KOPT-K1 (cell line): ENCODE measurements around the gene TUBA3C.

Experiments
- H3K27ac ChIP-seq: fragments of 200-600 bp; sonication (generic); 2 replicates; pipeline ENCODE4 v1.5.1; 2016; ENCODE audit warnings: antibody characterized with exemption, mild to moderate bottlenecking, low read depth, low read length; ENCODE audit not compliant: poor library complexity, severe bottlenecking
- H3K36me3 ChIP-seq: fragments of 200-600 bp; sonication (generic); 2 replicates; pipeline ENCODE4 v1.5.1; 2017; ENCODE audit warnings: antibody characterized with exemption, mild to moderate bottlenecking, low read length, moderate library complexity; ENCODE audit not compliant: insufficient read depth
- H3K9me3 ChIP-seq: fragments of 200-600 bp; sonication (generic); 2 replicates; pipeline ENCODE4 v1.5.1; 2017; ENCODE audit warnings: antibody characterized with exemption, low read length, mild to moderate bottlenecking; ENCODE audit not compliant: insufficient read depth, poor library complexity, severe bottlenecking

Gene TUBA3C

DNA sequence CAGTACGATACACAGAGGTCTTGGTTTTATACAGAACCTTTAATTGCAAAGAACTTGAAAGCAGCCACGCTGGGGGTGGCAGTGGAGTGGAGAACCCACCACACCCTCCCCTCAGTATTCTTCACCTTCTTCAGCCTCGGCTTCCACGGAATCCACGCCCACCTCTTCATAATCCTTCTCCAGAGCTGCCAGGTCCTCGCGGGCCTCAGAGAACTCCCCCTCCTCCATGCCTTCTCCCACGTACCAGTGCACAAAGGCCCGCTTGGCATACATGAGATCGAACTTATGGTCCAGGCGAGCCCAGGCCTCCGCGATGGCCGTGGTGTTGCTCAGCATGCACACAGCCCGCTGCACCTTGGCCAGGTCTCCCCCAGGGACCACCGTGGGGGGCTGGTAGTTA lies 7.9 kb downstream of the TUBA3C start:
- Histone ChIP-seq H3K27ac (no peak overlapping the region), H3K9me3 (no peaks in the 10 kb centered on the region)

DNA sequence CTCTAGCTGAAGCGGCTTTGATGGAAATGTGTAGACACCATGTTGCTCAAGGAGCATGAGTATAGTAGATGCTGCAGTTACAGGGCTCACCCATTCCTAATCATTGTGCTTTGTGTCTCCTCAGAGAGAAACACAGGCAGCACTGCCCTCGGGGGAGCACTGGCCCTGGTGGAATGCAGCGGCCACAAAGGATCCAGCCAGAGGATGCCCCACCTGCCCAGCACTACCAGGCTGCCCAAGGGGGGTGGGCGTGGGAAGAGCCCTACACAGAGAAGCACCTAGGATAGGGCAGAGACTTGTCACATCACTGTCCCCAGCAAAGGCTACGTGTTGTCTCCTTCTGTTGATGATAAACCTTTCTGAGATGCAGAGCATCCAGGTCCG lies 9.0 kb downstream of the TUBA3C start:
- Histone ChIP-seq H3K9me3 (no peaks in the 10 kb centered on the region), H3K36me3 (no peaks in the 10 kb centered on the region), H3K27ac (no peak overlapping the region)

More for the DNA sequence above, 7.9 kb downstream of the TUBA3C start:
- H3K36me3 ChIP-seq: no peaks in the 10 kb centered on the region

DNA sequence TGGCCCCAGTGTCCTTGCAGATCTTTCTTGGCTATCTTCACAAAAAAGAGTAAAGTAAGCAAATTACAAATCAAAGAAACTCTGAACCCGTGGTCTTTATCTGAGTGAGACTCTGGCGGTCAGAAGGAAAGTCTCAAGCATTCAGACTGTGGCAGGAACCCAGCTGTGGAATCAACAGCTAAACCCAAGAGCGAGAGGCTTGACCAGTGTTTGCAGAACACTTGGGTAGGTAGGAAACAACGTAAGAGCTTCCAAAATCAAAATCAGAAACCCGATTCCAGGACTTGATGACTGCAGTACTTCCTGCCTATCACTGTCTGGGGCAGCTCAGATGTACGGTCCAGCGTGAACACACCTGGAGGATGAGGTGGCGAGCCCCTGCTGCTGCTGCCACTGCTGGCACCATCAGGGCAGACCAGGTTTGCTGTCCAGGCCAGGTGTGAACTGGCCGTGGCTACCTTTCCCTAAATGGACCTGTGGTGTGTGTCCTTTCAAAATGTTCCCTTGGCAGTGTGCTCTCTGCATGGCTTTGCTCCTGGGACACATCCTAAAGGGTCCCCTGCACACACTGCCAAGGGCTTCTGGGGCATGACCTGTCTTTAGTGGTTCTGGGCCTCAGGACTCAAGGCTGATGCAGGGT lies 9.5 kb downstream of the TUBA3C start:
- Histone ChIP-seq H3K27ac (no peak overlapping the region), H3K36me3 (no peaks in the 10 kb centered on the region), H3K9me3 (no peaks in the 10 kb centered on the region)

DNA sequence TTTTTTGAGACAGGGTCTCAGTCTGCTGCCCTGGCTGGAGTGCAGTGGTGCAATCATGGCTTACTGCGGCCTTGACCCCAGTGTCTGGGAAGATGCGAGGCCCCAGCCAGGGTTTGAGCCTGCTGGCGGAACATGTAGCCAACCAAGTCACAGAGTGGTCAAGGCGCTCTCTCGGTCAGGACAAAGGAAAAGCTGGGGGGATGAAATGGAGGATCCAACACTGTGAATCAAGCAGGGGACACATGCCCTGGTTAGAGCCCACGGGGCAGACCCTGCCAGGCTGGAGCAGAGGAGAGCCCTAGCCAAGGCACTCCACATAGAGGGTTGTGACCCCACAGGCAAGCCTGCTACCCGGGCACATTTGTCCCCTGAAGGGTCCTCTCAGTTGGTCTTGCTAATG lies 10.1 kb downstream of the TUBA3C start:
- Histone ChIP-seq H3K36me3 (no peaks in the 10 kb centered on the region), H3K27ac (no peak overlapping the region), H3K9me3 (no peaks in the 10 kb centered on the region)

DNA sequence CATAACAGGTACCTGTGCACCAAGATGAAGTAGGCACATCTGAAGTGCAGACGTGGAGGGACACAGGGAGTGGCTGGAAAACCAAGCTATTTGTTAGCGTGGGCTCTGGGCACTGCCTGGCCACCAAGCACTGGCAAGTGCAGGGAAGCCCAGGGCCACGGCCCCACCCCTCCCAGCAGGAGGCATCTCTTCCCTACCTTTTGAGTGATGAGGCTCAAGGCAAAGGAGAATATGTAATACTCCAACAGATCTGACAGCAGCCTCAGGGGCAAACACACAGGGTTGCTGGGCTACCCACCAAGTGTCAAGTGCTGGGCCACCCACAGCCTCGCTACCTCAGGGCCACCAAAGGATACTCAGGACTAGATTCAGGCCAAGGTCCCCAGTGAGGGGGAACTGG lies 11.6 kb downstream of the TUBA3C start:
- Histone ChIP-seq H3K27ac (no peak overlapping the region), H3K9me3 (no peaks in the 10 kb centered on the region), H3K36me3 (no peaks in the 10 kb centered on the region)

DNA sequence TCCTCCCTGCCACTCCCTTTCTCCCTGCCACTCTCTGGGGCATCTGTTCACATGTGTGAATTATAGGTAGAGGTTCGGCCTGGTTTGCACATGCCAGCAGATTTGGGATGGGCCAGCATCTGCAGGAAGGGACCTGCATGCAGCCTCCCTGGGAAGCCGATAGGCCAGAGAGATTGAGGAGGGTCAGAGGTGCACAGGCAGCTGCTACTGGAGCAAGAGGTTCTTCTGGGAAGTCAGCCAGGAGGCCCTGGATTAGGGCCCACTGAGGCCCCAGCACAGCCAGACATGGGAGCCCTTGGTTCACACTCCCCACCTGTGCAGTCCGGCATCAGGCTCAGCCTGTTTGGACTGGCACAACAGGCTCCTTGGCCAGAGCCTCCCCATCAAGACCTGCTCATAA lies 12.1 kb downstream of the TUBA3C start:
- H3K9me3 ChIP-seq: no peaks in the 10 kb centered on the region
- no peaks in the 10 kb centered on the region for H3K36me3 ChIP-seq
- H3K27ac ChIP-seq: no peak overlapping the region

DNA sequence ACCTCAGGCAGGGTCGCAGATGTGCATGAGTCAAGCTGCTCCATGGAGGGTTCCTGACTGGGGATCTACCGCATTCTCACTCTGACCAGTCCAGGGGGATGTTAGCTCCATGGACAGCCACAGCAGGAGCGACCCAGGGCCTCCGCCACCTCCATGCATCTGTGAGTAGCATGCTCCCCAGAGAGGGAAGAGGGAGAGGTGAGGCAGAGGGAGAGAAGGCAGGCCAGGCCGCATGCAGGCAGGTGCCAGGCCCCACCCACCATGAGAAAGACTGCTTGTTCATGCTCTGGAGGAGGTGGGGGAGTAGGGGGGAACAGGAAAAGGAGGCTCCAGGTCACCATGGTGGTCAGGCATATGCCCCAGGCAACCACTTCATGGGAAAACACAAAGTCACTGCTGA lies 20.3 kb downstream of the TUBA3C start:
- Histone ChIP-seq H3K27ac (no peak overlapping the region), H3K36me3 (no peaks in the 10 kb centered on the region), H3K9me3 (peaks cover 40% of the 10 kb centered on the region)

DNA sequence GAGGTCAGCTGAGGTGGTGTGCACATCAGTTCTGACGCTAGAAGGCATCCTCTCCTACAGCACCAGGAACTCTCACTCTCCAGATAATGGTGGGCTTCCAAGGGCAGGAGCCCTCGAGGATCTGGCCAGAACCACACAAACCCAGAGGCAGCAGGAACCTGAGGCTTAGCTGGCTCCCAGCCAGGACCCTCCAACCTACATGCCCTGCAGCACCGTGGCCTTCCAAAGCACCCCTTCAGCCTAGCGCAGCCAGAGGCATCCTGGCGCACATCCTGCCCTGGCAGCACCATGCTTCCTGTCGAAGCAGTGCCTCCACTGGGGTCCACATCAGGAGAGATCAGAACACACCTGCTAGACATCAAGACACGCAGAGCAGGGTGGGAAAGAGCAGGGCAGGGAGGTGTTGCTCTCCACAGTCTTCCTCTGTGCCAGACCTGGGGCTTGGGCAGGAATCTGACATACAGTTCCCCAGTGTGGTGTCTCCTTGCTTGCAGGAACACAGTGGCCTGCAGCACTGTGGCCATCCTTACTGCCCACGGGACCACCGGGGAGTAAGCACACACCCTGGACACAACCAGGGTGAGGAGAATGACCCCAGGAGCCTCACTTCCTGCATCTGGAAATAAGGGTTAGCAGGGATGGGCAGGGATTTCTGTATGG lies 21.7 kb downstream of the TUBA3C start:
- H3K36me3 ChIP-seq: no peaks in the 10 kb centered on the region
- H3K27ac ChIP-seq: no peak overlapping the region
- peaks cover 52% of the 10 kb centered on the region for H3K9me3 ChIP-seq

DNA sequence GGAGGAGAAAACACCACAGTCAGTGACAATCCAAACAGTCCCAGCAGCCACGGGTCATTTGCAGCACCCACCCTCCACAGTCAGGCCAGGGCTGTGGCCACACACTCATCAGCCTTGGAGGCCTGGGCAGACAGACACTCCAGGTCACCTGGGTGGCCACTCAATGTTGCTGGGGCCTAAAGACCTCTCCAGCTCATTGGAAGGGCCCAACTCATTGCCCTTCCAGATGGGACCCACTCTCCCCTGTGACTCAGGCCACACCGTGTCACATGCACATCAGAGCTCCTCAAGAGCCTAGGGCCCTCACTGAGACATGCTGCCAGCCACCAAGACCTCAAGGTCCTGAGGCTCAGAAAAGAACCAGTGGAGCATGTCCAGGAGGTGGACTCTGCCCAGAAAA lies 22.4 kb downstream of the TUBA3C start:
- Histone ChIP-seq H3K27ac (no peak overlapping the region), H3K9me3 (peaks cover 59% of the 10 kb centered on the region)

DNA sequence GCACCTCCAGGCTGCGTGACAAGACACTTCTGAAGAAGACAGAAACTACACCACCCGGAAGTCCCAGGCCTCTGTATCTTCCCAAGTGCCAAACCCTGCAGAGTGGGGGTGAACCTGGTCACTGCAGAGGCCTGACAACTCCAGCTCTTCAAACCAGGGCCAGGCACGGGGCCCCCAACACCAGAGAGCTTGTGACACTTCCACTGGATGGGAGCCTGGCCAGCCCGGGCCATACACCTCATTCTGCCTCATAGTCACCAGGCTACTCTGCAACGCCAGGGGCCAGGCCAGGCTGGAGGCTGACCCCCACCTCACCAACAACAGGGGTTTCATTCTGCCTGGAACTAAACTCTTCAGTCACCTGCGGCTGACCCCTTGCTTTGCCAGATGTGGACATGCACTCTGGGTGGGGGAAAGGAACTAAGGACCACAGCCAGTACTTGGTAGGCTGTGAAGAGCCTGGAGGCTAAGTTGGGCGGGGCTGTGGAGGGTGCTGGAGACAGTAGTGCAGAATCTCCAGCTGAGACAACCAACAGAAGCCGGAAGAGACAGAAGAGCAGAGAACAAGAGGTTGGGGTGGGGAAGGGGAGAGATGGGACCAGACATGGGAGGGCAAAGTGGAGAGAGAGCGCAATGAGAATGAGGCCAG lies 23.0 kb downstream of the TUBA3C start:
- H3K27ac ChIP-seq: no peak overlapping the region
- H3K9me3 ChIP-seq: peaks cover 64% of the 10 kb centered on the region
- H3K36me3 ChIP-seq: no peaks in the 10 kb centered on the region

More for the DNA sequence above, 22.4 kb downstream of the TUBA3C start:
- no peaks in the 10 kb centered on the region for H3K36me3 ChIP-seq

DNA sequence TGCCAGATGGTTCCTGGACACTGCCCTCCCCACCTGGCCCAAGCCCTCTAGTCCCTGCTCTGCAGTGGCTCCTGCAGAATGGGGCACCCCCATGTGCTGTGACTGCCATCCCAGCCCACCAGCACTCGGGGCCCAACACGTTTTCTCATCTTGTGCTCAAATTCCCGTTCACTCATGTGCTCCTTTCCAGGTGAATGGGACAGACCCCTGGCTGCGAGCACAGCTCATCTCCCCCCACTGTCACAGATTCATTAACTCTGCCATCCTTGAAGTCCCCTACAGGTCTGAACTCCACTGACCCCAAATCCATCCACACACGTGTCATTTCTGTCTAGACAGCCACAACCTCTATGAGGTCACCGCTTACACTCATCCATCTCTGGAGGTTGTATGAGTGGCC lies 23.6 kb downstream of the TUBA3C start:
- H3K9me3 ChIP-seq: peaks cover 71% of the 10 kb centered on the region
- no peak overlapping the region for H3K27ac ChIP-seq
- H3K36me3 ChIP-seq: no peaks in the 10 kb centered on the region

DNA sequence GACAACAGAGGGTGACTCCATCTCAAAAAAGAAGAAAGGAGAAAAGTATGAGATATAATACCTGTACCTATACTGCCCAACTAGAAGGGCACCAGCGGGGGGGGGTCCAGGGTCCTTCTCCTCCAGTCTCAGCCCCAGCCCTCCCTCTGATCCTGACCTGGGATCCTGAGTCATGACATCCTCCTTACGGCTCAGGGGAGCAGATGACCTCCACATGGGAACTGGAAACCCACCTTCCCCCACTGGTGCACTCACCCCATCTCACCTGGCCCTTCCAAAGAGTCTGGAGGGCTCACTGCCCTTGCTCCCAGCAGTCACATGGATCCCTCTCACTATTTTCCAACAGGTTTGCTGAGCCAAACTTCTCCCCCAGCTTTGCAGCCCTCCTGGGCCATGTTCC lies 24.2 kb downstream of the TUBA3C start:
- Histone ChIP-seq H3K27ac (no peak overlapping the region), H3K36me3 (no peaks in the 10 kb centered on the region), H3K9me3 (peaks cover 73% of the 10 kb centered on the region)

DNA sequence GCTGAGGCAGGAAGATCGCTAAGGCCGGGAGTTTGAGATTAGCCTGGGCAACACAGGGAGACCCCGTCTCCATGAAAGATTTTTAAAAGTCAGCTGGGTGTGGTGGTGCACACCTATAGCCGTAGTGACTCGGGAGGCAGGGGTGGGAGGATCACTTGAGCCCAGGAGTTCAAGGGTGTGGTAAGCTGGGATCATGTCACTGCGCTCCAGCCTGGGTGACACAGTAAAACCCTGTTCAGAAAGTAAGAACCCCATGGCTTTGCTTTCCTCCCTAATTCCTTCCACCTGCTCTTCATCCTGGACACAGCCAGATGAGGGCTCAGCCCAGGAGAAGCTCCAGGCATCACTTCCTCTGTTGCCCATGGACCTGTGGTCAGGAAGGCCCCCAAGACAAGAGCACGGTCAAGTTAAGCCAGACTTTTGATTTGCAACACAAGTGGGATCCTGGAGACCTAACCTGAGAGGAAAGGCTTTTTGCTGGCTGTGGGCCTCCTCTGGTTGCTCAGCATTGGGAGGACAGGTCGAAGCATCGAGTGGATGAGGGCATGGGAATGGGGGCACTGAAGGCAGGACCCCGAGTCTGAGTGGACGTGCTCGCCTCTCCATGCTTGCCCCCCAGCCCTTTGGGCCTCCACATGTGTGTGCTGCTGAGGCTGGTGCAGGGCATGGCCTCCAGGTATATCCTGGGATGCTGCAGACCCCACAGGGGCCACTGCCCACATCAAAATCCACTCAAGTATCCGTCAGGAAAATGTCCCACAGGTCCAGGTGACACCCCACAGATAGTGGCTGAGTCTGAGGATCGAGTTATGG lies 25.4 kb downstream of the TUBA3C start:
- Histone ChIP-seq H3K9me3 (peaks cover 72% of the 10 kb centered on the region), H3K36me3 (no peaks in the 10 kb centered on the region), H3K27ac (no peak overlapping the region)

DNA sequence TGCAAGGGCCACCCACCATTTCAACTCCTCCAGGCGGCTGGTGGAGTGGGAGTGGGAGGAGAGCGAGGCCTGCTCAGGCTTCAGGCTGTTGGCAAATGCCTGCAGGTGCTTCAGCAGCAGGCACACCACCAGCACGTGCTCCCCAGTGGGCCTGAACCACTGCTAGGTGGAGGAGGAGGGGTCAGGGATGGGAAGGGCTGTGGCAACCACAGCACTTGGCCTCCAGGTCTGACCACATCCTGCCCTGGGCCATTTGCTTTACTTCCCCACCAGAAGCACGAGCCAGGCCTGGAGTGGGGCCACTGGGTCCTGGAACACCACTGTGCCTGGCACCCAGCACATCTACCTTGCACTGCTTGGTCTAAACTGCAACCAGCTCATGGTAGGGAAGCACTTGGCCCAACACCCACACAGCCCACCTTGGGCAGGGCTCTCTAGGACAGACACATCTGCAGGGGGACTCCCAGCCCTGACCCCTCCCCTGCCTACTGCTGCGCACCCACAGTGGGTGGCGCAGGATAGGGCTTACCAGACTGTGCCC lies 26.2 kb downstream of the TUBA3C start:
- Histone ChIP-seq H3K36me3 (no peaks in the 10 kb centered on the region), H3K27ac (no peak overlapping the region), H3K9me3 (peaks cover 72% of the 10 kb centered on the region)

DNA sequence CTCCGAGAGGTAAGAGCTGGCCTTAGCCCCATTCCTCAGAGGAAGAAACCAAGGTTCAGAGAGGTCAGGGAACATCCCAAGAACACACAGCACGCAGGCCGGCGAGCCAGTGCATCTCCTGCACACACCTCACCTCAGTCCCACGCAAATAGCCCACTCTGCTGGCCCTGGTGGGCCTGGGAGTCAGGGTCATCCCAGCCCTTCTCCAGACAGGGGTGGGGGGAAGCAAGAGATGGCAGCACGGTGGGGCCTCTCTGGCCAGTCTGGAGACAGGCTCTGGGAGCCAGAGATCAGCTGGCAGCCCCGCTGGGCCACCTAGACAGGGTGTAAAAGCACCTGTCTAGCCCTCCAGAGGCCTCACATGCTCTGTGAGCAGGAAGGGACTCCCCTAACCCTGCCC lies 26.8 kb downstream of the TUBA3C start:
- no peaks in the 10 kb centered on the region for H3K36me3 ChIP-seq
- H3K27ac ChIP-seq: no peak overlapping the region
- H3K9me3 ChIP-seq: peaks cover 73% of the 10 kb centered on the region
